ENCODE results near the gene C1orf87.

GRCh38 chr1:59999746-60000145, 73.8 kb downstream of the C1orf87 start:
- TF ChIP-seq POLR2A (IDR thresholded peaks at IDR 0.05): no peak
- TF ChIP-seq CTCF (IDR thresholded peaks at IDR 0.05): no peak

Data from heart left ventricle (tissue), 13 donors.